Measurements from ENCODE around the gene PRR7. TPM values are rescaled to one million over a fixed set of nuclear protein-coding genes. Genes with fewer than 3 reads are reported as not detected.

The PRR7 gene
- total and polyA plus RNA-seq, 4 donors = 0.17 to 1.4 (median 0.49) TPM

DNA sequence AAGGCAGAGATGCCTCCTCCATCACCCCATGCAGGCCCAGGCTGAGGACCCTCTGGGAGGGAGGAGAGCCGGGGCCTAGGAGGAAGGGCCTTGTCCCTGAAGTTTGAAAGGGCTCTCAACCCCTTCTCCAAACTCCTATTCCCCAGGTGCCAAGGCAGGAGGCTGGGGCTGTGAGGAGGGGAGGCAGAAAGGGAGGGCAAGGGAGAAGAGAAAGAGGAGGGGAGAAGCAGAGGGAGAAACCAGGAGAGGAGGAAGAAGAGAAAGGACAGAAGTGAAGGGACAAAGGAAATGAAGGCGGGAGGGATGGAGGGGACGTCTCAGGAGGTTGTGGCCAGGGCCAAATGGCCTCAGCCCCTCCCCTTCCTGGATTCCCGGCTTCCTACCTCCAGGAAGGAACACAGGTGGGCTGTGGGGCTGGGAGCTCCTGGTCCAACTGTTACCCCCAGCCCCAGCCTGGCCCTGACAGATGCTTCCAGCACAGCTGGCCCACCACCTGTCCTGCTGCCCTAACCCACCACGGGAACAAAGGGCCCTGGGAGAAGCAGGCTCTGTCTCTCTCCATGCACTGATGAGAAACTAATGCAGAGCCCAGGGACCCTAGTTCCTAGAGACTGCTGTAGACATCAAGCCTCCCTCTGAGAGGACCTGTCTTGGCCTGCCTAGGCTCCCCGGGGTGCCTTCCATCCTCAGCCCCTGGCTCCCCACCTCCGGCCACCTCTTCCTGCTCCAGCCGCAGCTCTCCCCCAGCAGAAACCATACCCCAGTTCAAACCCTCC lies 23.3 kb downstream of the PRR7 start:
- H3K9me3 ChIP-seq (ENCODE audit: control insufficient read depth in 4 of 4, low read length in 3 of 4) = no peaks in the 10 kb centered on the region
- 86% methylated on average over 8 of the region's 8 CpGs for WGBS
- H3K27me3 ChIP-seq (ENCODE audit: control insufficient read depth in 4 of 4, insufficient read depth in 4 of 4, low read length in 3 of 4) = no peaks in the 10 kb centered on the region
- no peak overlapping the region for H3K9ac ChIP-seq (ENCODE audit: low read depth in 1 of 2, low read length in 2 of 2)
- no peak overlapping the region for H3K27ac ChIP-seq (ENCODE audit: low read depth in 1 of 2, low read length in 2 of 2)
- TF ChIP-seq FOXA1 (IDR thresholded peaks at IDR 0.05) (no peak), HNF4G (IDR thresholded peaks at IDR 0.05) (no peak), TAF1 (conservative IDR thresholded peaks at IDR 0.05) (no peak), RAD21 (IDR thresholded peaks at IDR 0.05) (no peak), SP1 (IDR thresholded peaks at IDR 0.05) (no peak), GABPA (IDR thresholded peaks at IDR 0.05 in 1 of 2, conservative IDR thresholded peaks at IDR 0.05 in 1 of 2) (no peak), RXRA (IDR thresholded peaks at IDR 0.05) (no peak), FOXA2 (IDR thresholded peaks at IDR 0.05) (no peak)
- TF ChIP-seq, protein P1, sequence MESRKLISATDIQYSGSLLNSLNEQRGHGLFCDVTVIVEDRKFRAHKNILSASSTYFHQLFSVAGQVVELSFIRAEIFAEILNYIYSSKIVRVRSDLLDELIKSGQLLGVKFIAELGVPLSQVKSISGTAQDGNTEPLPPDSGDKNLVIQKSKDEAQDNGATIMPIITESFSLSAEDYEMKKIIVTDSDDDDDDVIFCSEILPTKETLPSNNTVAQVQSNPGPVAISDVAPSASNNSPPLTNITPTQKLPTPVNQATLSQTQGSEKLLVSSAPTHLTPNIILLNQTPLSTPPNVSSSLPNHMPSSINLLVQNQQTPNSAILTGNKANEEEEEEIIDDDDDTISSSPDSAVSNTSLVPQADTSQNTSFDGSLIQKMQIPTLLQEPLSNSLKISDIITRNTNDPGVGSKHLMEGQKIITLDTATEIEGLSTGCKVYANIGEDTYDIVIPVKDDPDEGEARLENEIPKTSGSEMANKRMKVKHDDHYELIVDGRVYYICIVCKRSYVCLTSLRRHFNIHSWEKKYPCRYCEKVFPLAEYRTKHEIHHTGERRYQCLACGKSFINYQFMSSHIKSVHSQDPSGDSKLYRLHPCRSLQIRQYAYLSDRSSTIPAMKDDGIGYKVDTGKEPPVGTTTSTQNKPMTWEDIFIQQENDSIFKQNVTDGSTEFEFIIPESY (IDR thresholded peaks at IDR 0.05) = no peak
- TF ChIP-seq, protein P2, sequence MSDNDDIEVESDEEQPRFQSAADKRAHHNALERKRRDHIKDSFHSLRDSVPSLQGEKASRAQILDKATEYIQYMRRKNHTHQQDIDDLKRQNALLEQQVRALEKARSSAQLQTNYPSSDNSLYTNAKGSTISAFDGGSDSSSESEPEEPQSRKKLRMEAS (IDR thresholded peaks at IDR 0.05) = no peak
- TF ChIP-seq, protein P3, sequence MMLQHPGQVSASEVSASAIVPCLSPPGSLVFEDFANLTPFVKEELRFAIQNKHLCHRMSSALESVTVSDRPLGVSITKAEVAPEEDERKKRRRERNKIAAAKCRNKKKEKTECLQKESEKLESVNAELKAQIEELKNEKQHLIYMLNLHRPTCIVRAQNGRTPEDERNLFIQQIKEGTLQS (IDR thresholded peaks at IDR 0.05) = no peak
- H3K4me1 ChIP-seq (ENCODE audit: control insufficient read depth in 4 of 4, insufficient read depth in 4 of 4, low read length in 3 of 4) = peaks cover 0 to 6% (median 3%) of the 10 kb centered on the region in 4 donors
- DNase-seq (ENCODE audit: low spot score) = no peak
- no peaks in the 10 kb centered on the region for H3K36me3 ChIP-seq (ENCODE audit: control insufficient read depth in 4 of 4, insufficient read depth in 3 of 4, low read depth in 1 of 4, low read length in 3 of 4)
- H3K4me3 ChIP-seq (ENCODE audit: low read depth in 1 of 3, low read length in 3 of 3) = no peak overlapping the region

DNA sequence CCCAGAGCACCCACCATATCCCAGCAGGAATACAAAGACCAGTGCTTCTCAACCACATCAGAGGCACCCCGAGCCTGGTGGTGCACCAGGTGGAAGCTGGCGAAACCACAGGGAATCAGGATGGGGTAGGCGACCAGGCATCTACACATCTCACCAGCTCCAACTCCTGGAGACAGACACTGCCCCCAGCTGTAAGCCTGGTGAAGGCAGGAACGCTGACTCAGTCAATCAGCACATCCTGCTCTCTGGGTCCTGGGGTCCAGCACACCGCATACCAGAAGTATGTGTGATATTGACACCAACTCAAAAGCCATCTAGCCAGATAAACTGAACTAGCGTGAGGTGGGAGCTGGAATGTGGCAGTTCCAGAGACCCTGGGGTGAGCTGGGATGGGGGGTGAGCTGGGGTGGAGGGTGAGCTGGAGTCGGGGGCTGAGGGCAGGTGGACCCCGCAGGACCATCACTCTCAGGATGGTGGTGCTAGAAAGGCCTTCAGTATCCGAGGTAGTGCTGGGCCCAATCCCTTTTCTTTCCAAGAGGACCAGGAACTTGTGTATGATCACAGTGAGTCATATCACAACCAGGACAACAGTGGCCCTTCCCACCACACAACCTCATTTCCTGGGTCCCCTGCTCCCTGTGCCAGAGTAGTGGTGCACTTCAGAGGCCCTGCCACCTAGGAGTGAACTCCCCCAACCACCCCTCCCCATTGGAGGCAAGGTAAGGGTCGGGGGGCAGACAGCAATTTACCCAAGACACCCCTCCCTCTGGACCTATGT lies 24.3 kb downstream of the PRR7 start:
- Histone ChIP-seq H3K27ac (ENCODE audit: low read depth in 1 of 2, low read length in 2 of 2) (no peak overlapping the region), H3K4me1 (ENCODE audit: control insufficient read depth in 4 of 4, insufficient read depth in 4 of 4, low read length in 3 of 4) (peaks cover 0 to 6% (median 3%) of the 10 kb centered on the region in 4 donors), H3K27me3 (ENCODE audit: control insufficient read depth in 4 of 4, insufficient read depth in 4 of 4, low read length in 3 of 4) (no peaks in the 10 kb centered on the region), H3K9me3 (ENCODE audit: control insufficient read depth in 4 of 4, low read length in 3 of 4) (no peaks in the 10 kb centered on the region), H3K36me3 (ENCODE audit: control insufficient read depth in 4 of 4, insufficient read depth in 3 of 4, low read depth in 1 of 4, low read length in 3 of 4) (no peaks in the 10 kb centered on the region), H3K9ac (ENCODE audit: low read depth in 1 of 2, low read length in 2 of 2) (no peak overlapping the region), H3K4me3 (ENCODE audit: low read depth in 1 of 3, low read length in 3 of 3) (no peak overlapping the region)
- DNase-seq (ENCODE audit: low spot score) = no peak
- TF ChIP-seq, protein P3 (IDR thresholded peaks at IDR 0.05) = no peak
- TF ChIP-seq HNF4G (IDR thresholded peaks at IDR 0.05) (no peak), TAF1 (conservative IDR thresholded peaks at IDR 0.05) (no peak), GABPA (IDR thresholded peaks at IDR 0.05 in 1 of 2, conservative IDR thresholded peaks at IDR 0.05 in 1 of 2) (no peak), HNF4A (conservative IDR thresholded peaks at IDR 0.05) (no peak), FOXA2 (IDR thresholded peaks at IDR 0.05) (no peak), SP1 (IDR thresholded peaks at IDR 0.05) (no peak), FOXA1 (IDR thresholded peaks at IDR 0.05) (no peak), JUND (IDR thresholded peaks at IDR 0.05) (no peak)
- TF ChIP-seq, protein P1 (IDR thresholded peaks at IDR 0.05) = no peak
- TF ChIP-seq, protein P4, sequence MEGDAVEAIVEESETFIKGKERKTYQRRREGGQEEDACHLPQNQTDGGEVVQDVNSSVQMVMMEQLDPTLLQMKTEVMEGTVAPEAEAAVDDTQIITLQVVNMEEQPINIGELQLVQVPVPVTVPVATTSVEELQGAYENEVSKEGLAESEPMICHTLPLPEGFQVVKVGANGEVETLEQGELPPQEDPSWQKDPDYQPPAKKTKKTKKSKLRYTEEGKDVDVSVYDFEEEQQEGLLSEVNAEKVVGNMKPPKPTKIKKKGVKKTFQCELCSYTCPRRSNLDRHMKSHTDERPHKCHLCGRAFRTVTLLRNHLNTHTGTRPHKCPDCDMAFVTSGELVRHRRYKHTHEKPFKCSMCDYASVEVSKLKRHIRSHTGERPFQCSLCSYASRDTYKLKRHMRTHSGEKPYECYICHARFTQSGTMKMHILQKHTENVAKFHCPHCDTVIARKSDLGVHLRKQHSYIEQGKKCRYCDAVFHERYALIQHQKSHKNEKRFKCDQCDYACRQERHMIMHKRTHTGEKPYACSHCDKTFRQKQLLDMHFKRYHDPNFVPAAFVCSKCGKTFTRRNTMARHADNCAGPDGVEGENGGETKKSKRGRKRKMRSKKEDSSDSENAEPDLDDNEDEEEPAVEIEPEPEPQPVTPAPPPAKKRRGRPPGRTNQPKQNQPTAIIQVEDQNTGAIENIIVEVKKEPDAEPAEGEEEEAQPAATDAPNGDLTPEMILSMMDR (IDR thresholded peaks at IDR 0.05; ENCODE audit: low read depth, low read length, missing input control) = no peak
- 93% methylated on average over 10 of the region's 10 CpGs for WGBS

Data from liver (tissue), 9 donors.